HG03460 (cell line): ENCODE data around the gene MYO1G.

ENCODE experiments used
- ATAC-seq: cut with Tn5 transposase; IDR thresholded peaks from one replicate; pipeline ENCODE4 v1.9.1; 2021; ENCODE audit not compliant: unreplicated experiment

MYO1G gene

DNA sequence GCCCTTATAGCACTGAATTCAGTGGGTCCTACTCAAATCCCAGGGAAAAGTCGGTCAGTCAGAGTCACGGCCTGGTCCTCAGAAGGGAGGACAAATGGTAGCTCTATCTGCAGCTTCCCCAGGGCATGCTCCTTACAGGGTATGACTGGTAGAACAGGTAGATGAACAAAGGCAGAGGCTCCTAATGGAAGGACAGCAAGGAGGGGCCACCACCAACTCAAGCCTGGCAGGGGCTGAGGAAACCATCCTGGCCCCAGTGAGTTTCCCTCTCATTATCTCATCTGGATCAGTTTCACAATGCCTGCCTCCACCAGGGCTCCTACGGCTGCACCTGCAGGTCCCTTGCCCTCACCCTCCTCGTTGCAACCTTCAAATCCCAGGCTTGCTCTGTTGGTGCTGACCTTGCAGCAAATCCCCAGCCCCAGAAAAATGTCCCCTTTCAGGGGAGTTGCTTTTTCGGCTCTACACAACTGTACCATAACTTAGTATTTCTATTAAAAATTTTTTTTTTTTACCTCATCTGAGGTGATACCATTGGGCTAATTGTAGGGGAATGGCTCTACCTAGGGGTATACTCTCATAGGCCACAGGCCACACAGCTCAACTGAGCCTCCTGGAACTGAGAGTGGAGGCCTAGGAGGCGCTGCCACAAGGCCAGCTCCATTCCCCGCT, 2.4 kb upstream of the MYO1G start:
- ATAC-seq = no peak

DNA sequence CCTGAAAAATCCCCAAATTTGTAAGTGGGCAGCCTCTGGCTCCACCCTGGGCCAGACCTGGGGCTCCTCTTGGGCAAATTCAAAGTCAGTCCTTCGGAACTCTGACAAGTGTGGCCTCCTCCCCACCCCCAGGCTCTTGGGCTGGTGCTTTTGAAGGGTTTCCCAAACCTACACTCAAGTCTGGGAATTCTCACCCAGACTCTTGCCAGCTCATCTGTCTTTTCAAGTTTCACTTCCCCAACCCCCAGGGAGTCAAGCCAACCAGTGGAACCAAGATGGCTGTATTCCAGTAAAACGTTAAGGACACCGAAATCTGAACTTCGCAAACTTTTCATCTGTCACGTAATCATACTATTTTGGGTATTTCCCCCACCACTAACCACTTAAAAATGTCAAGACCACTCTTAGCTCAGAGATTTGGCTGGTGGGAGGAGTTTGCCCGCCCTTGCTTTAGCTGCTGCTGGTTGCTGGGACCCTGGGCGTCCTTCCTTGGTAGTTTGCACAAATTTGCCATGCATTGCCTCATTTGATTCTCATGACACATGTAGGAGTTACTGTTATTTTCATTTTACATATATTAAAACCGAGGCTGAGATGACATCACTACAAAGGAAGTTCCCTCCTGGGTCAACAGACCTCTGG, 1.7 kb upstream of the MYO1G start:
- ATAC-seq = peak; percentile 46

DNA sequence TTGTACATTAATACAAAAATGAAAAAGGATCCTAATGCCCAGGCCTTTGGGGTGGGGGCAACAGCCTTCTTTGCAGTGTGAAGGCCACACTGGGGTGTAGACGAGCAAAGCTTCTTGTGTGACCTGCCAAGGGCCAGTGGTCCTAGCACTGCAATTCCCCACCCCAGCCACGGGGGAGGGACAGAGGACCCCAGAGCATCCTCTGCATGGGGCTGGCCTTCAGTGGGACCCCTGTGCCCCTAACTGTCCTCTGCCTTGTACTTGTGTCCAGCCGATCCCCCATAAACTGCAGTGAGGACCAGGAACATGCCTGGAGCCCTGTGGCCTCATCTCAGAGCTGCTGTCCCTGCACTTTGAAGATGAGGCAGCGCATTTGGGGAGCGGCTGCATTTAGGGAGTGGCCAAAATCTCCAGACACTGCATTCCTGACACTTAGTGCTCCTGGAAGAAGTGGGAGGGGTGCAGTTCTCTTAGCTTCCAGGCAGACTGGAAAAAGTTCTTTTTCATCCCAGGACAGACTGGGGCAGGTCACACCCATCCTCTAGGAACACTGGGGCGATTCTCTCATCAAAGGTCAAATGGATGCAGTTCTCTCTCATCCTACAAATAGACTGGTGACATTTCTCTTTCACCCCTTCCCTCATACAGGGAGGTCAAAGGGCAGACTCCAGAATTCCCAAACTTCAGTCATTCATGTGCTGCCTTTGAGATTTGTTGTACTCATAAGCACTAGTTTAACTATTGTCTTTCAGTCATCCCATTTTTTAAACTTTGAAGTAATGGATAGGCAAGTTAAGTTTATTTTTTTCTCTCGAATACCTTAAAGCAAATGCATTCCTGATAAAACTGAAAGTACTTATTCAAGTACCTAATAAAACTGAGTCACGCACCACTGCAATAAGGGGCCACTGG, 922 bp upstream of the MYO1G start:
- ATAC-seq = no peak

DNA sequence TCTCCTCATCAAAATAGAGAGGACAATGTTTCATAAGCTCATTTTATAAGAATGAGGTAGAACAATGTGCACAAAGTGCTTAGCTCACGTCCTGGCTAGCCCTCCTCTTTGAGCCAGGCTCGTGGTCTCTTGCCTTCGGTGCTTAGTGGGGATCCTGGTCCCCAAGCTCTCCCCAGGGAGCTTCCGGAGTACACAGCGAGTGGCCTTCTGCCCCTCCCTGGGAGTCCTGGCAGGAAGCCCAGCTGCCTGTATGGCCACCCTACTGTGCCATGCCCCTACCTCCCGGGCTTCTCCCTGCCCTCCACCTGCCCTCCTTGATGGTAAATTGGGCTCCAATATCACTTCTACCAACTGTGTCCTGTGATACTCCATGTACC, 868 bp downstream of the MYO1G start:
- no peak for ATAC-seq

DNA sequence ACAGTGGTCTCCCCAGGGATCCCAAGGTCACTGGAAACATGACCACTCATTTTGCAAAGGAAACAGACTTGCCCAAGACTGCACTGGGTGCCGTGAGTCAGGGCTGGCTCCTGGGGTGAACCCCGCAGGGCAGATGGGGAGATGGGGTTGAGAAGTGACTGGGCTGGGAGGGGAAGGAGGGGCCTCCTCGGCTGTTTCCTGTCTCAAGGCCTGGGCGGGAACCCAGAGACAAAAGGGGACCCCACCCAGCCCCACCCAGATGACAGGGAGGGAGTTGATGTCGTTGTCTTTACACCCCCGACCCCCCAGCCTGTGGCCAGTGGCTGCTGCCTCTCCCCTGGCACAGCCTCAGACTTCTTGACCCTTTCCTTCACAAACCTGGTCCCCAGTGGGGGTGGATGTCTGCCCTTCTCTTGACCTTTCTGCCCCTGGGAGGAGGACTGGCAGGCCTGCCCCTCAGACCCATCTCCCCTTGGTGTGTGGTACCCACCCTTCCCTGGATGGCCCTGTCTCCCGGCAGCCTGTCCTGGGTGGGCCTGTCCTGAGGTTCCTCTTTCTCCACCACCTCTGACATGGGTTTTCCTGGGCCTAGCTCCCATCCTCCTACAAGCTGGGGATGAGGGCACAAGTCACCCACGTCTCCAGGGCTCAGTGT, 1.4 kb downstream of the MYO1G start:
- no peak for ATAC-seq

DNA sequence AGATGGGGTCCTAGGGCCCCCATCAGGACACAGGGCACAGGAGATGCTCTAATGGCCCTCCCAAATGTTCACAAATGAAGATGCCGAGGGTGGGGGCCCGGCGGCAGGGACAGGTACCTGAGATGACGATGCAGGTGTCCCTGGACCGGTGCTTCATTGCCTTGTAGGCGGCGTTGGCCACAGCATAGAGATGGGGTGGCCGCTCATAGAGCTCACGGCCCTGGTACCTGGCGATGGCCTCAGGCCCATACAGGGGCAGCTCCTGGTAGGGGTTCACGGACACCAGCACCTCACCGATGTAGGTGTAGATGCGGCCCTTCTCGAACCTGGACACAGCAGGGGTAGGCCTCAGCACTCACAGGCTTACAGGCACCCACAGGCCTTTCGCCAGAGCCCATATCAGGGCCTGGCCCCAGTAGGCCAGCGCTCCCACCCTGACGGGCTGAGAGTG, 2.0 kb downstream of the MYO1G start:
- ATAC-seq = no peak

DNA sequence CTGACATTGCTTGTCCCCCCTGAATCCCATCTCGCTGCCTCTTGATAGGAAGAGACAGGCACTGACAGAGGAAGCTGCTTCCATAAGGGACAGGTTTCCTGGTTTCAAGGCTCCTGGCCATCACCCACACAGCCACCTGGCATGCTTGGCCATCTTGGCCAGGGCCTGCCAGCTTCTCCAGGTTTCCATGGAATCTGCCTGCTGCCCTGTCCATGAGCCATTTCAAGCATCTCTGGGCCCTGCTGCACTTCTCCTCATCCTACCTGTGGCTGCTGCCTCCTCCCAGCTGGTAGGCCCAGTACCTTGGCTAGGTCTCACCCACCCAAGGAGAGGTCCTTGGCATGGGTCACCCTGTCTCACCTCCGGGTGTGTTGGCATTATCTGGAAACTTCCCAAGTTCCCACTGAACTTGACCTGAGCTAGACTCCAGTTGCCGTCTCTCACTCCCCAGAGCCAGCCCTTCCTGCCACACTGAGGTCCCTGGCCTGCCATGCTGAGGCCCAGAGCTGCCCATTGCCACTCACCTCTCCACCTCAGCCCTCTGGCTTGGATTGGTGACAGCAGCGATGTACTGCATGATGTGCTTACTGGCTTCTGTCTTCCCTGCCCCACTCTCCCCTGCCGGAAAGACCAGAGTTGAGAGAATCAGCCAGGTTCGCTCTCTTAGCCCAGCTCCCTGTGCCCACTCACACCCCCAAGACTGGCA, 2.6 kb downstream of the MYO1G start:
- no peak for ATAC-seq

DNA sequence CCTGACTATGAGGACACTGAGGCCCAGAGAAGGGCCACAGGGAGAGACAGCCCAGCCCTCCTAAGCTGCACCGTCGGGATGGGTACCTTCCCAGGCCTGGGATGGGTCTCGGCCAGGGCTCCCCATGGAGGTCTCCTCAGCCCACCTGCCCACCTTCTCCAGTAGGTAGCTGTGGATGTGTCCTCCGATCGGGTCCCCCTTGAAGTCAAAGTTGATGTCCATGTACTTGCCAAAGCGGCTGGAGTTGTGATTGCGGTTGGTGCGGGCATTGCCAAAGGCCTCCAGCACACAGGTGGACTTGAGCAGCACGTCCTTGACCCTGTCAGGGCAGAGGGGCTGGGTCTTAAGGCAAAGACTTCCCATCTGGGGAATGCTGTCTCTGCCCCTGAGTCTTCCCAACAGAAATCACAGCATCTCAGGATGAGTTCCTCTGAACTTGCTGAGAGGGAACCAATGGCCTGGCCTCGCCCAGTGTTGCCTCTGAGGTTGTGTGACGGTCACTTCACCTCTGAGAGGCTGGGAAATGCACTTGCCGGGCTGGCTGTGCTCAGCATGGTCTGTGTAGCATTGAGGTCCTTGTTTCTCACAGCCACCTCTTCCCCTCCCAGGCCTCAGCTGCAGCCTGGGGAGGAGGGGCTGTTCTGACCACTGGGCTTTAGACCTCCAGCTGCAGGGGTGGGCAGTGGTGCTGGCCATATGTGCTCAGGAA, 3.3 kb downstream of the MYO1G start:
- ATAC-seq = no peak

DNA sequence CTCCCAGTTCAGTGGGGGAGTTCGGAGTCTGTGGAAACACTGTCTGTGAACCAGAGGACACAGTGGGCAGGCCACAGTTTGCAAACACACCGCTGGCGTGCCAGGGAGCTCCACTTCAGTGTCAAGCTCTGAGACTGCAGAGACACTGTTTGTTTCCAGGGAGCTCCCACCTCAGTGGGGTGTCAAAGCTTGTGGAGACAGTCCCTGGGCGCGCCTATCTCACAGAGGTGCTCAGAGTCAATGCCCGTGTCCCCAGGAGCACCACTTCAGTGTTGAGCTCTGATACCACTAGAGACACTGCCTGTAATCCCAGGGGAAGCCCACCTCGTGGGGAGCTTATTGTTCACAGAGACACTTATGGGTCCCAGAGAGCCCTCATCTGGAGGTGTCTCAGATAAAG, 4.3 kb downstream of the MYO1G start:
- ATAC-seq = no peak

DNA sequence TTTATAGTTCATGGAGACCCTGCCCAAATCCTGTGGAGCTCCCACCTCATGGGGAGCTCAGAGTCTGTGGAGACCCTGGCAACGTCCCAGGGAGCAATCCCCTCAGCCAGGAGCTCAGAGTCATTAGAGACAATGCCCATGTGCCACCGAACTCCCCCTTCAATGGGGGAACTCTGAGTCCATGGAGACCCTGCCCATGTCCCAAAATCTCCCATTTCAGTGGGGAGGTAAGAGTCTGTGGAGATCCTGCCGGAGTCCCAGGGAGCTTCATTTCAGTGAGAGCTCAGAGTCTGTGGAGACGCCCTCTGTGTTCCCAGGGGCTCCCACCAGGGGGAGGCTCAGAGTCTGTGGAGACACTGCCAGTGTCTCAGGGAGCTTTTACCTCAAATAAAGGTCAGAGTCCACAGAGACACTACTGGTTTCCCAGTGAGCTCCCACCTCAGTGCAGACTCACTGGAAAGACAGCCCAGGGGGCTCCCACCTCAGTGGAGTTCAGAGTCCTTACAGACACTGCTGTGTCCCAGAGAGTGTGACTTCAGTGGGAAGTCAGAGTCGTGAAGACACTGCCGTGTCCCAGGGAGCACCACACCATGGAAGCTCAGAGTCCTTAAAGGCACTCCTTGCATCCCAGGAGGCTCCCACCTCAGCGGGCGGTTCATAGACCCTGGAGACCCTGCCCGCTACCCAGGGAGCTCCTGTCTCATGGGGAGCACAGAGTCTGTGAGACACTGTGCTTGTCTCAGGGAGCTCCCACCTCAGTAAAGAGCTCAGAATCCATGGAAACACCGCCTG, 5.0 kb downstream of the MYO1G start:
- ATAC-seq = no peak

DNA sequence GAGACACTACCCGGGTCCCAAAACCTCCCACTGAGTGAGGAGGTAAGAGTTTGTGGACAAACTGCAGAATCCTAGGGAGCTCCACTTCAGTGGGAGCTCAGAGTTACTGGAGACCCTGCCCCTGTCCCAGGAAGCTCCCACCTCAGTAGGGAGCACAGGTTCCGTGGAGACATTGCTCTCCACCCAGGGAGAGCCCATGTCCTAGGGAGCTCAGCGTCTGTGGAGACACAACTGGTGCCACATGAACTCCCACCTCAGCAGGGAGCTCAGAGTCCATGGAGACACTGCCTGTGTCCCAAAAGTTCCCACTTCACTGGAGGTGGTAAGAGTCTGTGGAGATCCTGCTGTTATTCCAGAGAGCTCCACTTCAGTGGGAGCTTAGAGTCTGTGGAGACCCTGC, 6.3 kb downstream of the MYO1G start:
- no peak for ATAC-seq

DNA sequence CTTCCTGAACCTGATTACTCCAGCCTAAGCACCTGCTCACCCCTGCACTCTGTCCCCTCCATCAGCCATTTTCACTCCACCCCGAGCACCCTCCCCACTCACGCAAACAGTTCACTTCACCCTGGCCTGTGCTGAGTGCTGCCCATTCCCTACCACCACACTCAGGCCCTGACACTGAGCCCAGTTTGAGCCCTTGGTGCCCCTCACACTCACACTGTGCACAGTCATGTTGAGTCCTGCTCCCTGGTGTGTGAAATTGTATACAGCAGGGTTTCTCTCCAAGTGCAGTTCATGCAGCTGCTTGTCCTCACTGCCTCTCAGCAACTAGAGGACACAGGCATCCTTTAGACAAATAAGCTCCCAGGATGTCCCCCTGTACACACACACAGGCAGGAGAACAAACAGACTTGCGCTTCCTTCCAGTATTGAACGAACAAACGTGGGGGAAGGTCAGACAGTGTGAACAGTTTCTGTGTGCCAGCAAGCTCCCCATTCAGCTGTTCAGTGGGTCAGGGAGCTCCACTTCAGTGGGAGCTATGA, 6.8 kb downstream of the MYO1G start:
- no peak for ATAC-seq

DNA sequence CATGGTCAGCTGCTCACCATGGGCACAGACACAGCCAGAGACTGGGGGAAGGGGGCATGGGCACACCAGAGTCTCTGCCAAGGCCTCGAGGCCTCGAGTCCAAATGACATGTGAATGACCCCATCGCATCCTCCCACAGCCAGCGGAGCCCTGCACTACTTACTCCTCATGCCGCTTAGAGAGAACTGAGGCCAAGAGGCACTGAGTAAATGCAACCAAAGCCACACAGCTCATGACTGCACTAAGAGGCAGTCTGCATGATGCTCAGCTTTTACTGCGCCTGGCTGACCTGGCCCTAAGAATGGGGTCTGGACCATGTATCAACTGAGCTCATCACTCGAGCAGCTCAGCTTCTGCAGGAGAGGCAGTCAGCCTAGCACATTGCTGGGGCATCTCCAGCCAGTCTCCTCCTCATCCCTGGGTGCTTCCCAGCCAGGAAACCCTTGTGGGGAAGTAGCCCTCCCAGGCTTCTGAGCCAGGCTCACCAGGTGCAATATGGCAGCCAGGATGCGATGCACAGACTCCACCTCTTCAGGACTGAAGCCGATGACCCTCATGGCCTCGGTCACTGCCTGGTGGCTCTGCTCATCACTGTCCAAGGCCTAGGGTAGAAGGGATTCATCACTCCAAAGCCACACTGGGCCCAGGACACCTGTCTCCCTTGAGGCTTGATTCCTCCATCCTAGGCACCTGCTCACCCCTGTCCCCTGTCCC, 7.5 kb downstream of the MYO1G start:
- ATAC-seq = no peak

DNA sequence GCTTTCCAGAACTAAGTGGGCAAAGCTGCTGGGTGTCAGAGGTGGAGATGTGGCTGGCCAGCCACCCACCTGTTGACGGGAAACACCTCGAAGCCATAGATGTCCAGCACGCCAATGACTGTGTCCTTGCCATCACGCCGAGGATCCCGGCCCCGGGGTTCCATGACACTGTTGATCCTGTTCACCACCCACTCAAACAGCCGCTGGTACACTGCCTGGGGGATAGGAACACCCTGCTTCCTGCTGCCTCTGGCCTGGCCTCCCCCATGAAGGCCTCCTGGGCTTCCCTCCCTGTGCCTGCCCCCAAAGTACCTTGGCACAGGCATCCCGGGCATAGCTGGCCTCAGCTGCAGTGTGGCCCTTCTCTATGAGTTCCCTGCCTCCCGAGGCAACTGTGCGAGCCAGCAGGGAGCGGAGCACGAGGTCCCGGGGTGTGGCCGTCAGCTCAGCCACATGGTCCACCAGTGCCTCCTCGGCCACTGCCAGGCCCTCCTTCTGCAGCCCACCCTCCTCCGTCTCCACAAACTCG, 8.2 kb downstream of the MYO1G start:
- no peak for ATAC-seq

DNA sequence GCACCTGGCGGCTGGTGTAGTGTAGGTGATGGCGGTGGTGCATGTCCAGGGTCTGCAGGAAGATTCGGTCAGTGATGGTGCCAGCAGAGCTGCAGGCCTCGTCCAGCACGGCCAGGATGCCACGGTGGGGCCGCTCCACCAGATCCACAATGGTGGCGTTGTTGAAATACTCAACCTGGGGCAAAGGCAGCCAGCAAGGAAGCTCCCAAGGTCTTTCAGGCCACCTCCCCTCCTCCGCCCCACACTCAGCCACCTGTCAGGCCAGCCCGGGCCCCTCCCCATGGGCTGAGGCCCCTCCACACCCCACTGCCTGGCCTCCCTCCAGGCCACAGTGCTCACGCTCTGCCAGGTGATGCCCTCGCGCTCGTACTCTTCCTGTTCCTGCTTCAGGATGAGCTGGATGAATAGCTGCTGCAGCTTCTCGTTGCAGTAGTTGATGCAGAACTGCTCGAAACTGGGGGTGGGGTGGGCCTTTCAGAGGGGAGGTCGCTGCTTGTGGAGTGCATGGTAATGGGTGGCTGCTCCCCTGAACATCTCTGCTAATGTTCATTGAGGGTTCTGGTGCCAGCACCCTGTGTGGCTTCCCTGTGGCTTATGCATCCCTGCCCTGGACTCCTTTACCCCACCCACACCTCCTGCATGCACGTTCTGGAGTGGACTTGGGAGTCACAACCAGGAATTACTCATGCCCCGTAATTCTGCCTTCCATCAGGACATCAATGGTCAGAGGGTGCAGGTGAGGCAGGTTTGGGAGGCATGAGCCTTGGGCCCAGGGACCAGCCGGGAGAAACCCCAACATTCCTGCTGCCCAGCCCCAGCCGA, 8.9 kb downstream of the MYO1G start:
- ATAC-seq = no peak

DNA sequence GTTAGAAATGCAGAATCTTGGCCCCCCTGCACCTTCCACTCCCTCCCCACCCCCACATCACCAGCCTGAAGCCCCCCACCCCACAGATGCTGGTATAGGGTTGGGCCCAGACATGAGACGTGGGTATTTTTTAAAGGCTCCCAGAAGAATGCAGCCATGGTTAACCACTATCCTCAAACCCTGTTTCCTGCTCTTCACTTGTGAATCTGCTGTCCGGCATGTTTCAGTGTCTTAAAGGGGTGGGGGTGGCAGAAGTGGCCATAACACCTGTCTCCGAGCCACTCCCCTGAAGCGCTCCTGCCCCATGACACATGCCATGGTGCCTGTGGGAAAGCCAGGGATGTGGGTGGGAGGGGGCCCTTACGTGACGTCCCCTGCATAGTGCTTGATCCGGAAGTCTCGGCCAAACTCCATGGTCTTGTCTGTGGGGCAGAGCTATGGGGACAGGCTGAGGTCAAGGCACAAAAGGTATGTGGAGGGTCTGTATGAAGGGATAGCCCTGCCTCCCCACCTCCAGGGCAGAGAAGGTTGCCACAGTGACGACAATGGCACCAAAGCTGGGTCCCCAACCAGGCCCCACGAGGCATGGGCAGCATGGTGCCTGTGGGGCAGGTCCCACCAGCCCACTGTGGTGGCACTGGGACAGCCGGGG, 9.6 kb downstream of the MYO1G start:
- ATAC-seq = no peak
